ENCODE results near the gene RASA3. TPM values are rescaled to one million over a fixed set of nuclear protein-coding genes. Genes with fewer than 3 reads are reported as not detected.

The RASA3 gene
- total and polyA plus RNA-seq, 2 donors: 17.8 to 26.3 TPM

DNA sequence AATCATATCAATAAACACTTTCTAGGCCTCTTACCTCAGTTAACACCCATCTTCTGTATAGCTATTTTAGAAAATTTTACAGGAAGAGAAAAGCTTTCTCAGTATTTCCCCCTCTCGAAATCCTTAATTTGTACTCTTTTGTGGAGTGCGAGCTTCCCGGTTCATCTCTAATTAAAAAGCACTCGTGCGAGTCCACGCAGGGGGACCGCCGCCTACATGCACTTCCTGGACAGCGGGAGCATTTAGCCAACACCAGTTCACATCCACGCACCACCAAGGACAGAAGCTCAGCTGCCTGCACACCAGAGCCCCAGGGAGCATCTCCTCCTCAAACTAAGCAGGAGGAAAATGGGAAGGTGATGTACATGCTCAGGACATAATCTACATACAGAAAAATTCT, 60.0 kb downstream of the RASA3 start:
- peaks cover 1% of the 10 kb centered on the region for H3K36me3 ChIP-seq (ENCODE audit: insufficient read depth)
- no peak overlapping the region for H3K27ac ChIP-seq (ENCODE audit: low read depth)
- no peak overlapping the region for H3K4me3 ChIP-seq (ENCODE audit: low read depth, low read length)
- DNase-seq (ENCODE audit: extremely low spot score): no peak
- no peaks in the 10 kb centered on the region for H3K4me1 ChIP-seq (ENCODE audit: insufficient read depth)
- 88% methylated on average over 10 of the region's 10 CpGs for WGBS

DNA sequence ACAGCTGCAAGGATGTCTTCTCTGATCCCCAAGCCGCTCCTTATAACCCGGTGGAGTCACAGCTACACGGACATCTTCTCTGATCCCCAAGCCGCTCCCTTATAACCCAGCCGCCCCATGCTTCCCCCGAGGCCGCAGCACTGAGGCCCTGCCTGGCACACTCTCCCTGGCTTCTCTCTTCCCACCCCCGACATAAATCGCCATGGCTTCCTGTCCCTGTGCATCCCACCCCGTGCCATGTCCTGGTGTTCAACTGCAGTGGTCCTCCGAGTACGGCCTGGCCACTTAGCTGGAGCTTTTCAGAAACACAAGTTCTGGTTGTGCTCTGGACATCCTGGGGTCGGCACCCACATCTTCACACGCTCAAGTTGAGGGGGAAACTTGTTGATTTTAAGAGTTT, 60.4 kb downstream of the RASA3 start:
- Histone ChIP-seq H3K4me1 (ENCODE audit: insufficient read depth) (peaks cover 2% of the 10 kb centered on the region), H3K27ac (ENCODE audit: low read depth) (no peak overlapping the region), H3K4me3 (ENCODE audit: low read depth, low read length) (no peak overlapping the region), H3K36me3 (ENCODE audit: insufficient read depth) (peaks cover 1% of the 10 kb centered on the region)
- WGBS: 75% methylated on average over 14 of the region's 14 CpGs
- DNase-seq (ENCODE audit: extremely low spot score): no peak

DNA sequence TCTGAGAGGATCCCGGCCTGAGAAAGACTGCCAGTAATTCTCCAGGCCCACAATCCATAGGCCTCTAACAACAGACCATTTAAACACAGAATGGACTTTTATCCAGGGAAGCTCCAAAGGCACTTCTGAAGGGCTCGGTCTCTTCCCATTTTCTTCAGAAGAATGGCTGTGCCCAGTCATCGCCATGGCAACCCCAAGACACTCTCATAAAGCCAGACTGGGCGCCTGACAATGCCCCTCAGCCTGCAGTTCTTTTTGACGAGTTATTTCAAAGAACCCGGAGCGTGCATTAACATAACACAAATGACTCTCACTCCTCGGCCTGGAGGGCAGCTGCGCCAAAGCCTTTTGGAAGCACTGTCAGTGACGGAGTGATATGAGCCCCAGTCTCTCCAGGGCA, 61.0 kb downstream of the RASA3 start:
- H3K4me1 ChIP-seq (ENCODE audit: insufficient read depth): peaks cover 4% of the 10 kb centered on the region
- no peak overlapping the region for H3K4me3 ChIP-seq (ENCODE audit: low read depth, low read length)
- H3K36me3 ChIP-seq (ENCODE audit: insufficient read depth): no peaks in the 10 kb centered on the region
- DNase-seq (ENCODE audit: extremely low spot score): no peak
- WGBS: 85% methylated on average over 10 of the region's 10 CpGs
- H3K27ac ChIP-seq (ENCODE audit: low read depth): no peak overlapping the region

DNA sequence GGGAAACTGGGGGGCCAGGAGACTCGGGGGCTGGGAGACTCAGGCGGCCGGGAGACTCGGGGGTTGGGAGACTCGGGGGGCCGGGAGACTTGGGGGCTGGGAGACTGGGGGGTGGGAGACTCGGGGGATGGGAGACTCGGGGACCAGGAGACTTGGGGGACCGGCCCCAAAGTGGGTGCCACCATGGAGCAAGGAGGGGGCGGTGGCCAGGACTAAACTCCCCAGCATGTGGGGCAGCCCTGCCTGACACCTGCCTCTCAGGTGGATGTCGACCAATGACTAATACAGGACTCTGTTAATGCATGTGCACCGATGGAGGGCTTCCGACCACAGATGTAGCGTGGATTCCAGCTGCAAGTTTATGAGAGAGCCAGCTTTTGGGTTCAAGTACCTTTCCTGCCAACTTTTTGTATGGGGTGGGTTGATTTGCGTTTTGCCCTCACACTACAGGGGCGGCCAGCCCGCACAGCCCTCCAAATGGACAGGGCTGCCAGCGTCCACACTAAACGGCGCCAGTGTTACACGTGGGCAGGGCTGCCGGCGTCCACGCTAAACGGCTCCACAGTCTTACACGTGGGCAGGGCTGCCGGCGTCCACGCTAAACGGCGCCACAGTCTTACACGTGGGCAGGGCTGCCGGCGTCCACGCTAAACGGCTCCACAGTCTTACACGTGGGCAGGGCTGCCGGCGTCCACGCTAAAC, 62.2 kb downstream of the RASA3 start:
- H3K36me3 ChIP-seq (ENCODE audit: insufficient read depth): no peaks in the 10 kb centered on the region
- H3K4me1 ChIP-seq (ENCODE audit: insufficient read depth): peaks cover 4% of the 10 kb centered on the region
- DNase-seq (ENCODE audit: extremely low spot score): no peak
- H3K27ac ChIP-seq (ENCODE audit: low read depth): no peak overlapping the region
- WGBS: 96% methylated on average over 40 of the region's 40 CpGs
- H3K4me3 ChIP-seq (ENCODE audit: low read depth, low read length): no peak overlapping the region

DNA sequence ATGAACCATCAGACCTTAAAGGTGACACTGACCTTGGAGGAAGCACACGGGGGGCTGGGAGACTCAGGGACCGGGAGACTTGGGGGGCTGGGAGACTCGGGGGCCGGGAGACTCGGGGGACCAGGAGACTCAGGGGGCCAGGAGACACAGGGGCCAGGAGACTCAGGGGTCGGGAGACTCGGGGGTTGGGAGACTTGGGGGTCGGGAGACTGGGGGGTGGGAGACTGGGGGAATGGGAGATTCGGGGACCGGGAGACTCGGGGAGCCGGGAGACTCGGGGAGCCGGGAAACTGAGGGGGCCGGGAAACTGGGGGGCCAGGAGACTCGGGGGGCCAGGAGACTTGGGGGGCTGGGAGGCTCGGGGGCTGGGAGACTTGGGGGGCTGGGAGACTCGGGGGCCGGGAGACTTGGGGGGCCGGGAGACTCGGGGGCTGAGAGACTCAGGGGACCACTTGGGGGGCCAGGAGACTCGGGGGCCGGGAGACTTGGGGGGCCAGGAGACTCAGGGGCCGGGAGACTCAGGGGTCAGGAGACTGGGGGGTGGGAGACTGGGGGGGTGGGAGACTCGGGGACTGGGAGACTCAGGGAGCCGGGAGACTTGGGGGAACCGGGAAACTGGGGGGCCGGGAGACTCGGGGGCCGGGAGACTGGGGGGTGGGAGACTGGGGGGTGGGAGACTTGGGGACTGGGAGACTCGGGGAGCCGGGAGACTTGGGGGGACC, 62.9 kb downstream of the RASA3 start:
- H3K4me1 ChIP-seq (ENCODE audit: insufficient read depth): peaks cover 4% of the 10 kb centered on the region
- WGBS: 84% methylated on average over 32 of the region's 32 CpGs
- H3K4me3 ChIP-seq (ENCODE audit: low read depth, low read length): no peak overlapping the region
- H3K27ac ChIP-seq (ENCODE audit: low read depth): peak overlapping the region; percentile 56
- DNase-seq (ENCODE audit: extremely low spot score): no peak
- H3K36me3 ChIP-seq (ENCODE audit: insufficient read depth): no peaks in the 10 kb centered on the region

DNA sequence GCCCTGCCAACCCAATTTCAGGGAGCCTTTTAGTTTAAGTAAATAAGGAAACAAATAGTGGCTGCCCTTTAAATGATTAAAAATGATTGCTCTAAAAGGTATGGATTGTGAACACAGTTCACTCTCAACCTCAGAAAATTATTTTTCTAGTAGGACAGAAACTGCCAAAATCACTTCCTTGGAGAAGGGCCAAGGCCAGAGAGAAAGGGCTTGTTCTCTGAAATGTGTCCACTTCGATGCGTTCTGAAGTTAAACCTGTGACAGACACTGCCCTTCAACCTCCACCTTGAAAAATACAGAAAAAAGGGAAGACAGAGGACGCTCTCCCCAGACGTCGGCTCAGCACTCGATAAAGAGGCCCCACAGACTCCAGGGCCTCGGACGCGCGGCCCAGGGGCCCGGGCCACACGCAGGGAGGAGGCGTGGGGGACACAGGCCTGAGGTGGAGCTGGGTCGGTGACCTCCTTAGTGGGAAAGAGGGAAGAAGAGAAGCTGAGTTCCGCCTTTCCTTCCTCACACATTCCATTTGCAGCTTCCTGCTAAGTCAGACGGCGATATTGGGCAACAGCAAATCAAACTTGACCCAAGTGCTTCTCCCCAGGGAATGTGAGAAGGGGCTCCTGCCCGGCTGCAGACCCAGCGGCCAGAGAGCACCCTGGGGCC, 63.6 kb downstream of the RASA3 start:
- Histone ChIP-seq H3K27ac (ENCODE audit: low read depth) (peak overlapping the region; percentile 56), H3K4me3 (ENCODE audit: low read depth, low read length) (no peak overlapping the region), H3K36me3 (ENCODE audit: insufficient read depth) (no peaks in the 10 kb centered on the region), H3K4me1 (ENCODE audit: insufficient read depth) (peaks cover 6% of the 10 kb centered on the region)
- DNase-seq (ENCODE audit: extremely low spot score): no peak
- WGBS: 43% methylated on average over 19 of the region's 19 CpGs

DNA sequence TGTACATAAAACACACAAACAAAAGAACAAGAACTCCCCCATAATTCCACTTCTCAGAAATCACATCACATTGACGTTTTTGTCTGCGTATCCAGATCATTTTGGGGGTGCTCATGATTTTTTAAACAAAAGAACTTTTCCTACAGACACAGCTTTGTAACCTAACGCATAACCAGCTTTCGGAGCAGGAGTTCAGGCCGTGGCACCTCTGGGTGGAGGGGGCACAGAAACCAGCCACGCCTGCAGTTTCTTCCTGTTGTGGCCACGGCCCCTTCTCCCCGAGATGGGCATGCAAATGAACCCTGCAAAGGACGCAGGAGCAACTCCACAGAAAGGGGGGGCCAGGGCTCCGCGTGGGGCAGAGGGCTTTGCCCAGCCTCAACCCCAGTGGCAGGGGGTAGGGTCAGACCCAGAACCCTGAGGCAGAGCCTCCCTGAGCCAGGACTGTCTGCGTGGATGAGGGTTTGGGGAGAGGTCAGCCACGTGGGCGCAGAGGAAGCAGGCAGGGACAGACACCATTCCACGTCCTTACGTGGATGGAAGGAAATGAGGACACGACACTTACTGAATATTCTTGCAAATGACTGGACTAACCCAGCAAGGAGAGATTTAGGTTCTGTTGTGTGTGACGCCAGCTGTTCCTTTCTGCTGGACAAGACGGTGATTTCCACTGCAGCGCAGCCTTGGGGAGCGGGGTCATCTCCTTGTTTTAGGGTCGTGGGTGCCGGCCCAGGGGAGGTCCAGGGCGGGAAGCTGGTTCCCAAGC, 64.4 kb downstream of the RASA3 start:
- peaks cover 6% of the 10 kb centered on the region for H3K4me1 ChIP-seq (ENCODE audit: insufficient read depth)

DNA sequence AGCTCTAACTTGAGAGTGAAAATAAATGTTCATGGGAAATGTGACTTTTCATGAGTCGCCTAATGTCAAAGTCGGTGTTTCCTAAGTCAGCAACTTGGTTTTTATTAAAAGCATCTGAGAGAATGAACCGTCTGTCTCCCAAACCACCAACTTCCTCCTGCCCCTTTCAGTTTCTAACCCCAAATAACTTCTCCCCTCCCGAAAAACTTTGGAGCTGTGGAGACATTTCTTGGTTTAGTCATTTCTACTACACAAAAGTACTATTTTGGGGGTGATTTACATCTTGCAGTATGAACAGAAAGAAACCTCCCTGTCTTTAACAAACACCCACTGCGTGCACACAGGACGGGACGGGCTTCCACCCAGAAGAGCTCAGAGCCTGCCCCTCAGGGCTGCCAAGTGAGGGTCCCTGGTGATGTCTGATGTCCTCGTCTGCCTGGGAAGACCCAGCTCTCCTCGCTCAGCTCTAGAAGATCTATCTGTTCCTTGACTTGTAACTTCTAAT, 65.0 kb downstream of the RASA3 start:
- Histone ChIP-seq H3K27ac (ENCODE audit: low read depth) (no peak overlapping the region), H3K36me3 (ENCODE audit: insufficient read depth) (no peaks in the 10 kb centered on the region), H3K4me1 (ENCODE audit: insufficient read depth) (peaks cover 6% of the 10 kb centered on the region), H3K4me3 (ENCODE audit: low read depth, low read length) (no peak overlapping the region)
- no peak for DNase-seq (ENCODE audit: extremely low spot score)
- 70% methylated on average over 9 of the region's 9 CpGs for WGBS

More for the DNA sequence above, 64.4 kb downstream of the RASA3 start:
- Histone ChIP-seq H3K36me3 (ENCODE audit: insufficient read depth) (no peaks in the 10 kb centered on the region), H3K4me3 (ENCODE audit: low read depth, low read length) (no peak overlapping the region), H3K27ac (ENCODE audit: low read depth) (no peak overlapping the region)
- 79% methylated on average over 24 of the region's 24 CpGs for WGBS
- DNase-seq (ENCODE audit: extremely low spot score): no peak

DNA sequence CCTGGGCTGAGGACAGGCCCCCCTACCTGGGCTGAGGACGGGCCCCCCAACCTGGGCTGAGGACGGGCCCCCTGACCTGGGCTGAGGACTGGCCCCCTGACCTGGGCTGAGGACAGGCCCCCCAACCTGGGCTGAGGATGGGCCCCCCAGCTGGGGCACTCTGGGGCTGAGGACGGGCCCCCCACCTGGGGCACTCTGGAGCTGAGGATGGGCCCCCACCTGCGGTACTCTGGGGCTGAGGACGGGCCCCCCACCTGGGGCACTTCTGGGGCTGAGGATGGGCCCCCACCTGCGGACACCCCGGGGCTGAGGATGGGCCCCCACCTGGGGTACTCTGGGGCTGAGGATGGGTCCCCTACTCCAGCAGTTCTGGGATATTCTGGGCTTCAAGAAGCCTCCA, 65.5 kb downstream of the RASA3 start:
- 89% methylated on average over 7 of the region's 7 CpGs for WGBS
- H3K27ac ChIP-seq (ENCODE audit: low read depth): peak overlapping the region; percentile 72
- peaks cover 6% of the 10 kb centered on the region for H3K4me1 ChIP-seq (ENCODE audit: insufficient read depth)
- DNase-seq (ENCODE audit: extremely low spot score): no peak
- H3K36me3 ChIP-seq (ENCODE audit: insufficient read depth): no peaks in the 10 kb centered on the region
- no peak overlapping the region for H3K4me3 ChIP-seq (ENCODE audit: low read depth, low read length)

DNA sequence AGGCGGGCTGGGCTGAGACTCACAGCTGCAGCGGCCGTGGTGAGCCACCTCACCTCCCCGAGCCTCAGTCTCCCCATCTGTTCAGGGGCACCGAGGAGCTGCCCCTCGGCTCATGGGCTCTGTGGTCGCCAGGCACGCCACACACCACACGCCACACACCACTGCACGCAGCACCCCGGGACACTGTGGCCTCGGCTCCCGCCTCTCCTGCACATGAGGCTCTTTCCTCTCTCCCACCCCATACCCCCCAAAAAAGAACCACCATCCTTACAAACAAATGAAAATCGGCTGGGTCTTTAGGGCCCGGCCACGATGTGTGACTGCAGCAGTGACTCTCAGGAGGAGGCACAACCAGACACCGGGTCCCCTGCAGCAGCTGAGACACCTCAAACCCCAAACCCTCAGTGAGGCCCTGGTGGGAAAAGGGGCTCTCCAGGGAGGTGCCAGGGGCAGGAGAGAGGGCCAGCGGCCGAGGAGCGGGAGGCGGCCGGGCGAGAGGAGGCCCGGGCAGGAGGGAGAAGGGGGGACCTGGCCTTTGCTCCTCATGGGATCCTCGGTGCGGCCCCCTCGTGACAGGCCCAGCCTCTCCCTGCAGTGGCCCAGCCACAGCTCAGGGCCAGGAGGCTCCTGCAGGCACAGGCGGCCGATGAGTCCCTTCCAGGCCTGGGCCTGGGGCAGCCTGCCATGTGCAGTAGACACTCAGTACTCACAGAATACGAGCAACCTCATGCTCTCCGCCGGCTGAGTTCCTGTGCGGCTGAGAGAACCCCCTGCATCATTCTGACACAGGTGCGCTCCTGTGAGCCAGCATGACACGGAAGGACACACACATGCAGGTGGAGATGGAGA, 66.3 kb downstream of the RASA3 start:
- Histone ChIP-seq H3K36me3 (ENCODE audit: insufficient read depth) (no peaks in the 10 kb centered on the region), H3K27ac (ENCODE audit: low read depth) (peak overlapping the region; percentile 72), H3K4me3 (ENCODE audit: low read depth, low read length) (no peak overlapping the region), H3K4me1 (ENCODE audit: insufficient read depth) (peaks cover 6% of the 10 kb centered on the region)
- DNase-seq (ENCODE audit: extremely low spot score): no peak
- 78% methylated on average over 35 of the region's 35 CpGs for WGBS

DNA sequence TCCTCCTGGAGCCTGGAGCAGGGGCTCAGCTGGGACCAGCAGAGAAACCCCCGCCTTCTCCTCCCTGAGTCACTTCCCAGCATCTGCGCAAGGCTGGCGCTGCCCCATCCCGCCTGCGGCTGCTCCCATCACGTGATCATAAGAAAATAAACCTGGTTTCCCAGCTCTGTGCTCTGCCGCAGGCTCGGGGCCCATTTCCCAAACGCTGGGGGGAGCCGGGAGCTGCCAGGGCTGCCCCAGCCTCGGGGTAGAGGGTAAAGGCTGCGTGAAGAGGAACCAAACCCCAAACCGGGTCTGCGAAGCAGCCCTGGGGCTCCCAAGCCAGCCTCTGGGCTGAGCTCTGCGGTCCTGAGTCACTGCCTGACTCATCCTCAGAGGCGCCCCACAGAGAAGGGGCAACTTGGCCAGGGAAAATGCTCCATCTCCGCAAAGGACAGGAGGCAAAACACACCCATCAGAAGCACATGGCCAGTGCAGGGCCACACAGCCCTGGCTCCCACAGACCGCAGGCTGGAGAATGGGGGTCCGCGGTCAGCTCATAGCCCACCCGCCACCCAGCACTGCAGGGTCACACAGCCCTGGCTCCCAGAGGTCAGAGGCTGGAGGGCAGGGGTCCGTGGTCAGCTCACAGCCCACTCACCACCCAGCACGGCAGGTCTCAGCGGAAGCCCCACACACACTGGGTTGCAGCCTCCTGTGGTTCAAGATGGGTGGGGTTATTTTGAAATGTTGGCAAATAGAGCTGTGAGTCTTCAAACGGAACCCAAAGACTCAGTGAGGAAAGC, 67.1 kb downstream of the RASA3 start:
- 9% methylated on average over 25 of the region's 25 CpGs for WGBS
- peak; percentile 70 for DNase-seq (ENCODE audit: extremely low spot score)
- H3K4me3 ChIP-seq (ENCODE audit: low read depth, low read length): peak overlapping the region; percentile 3
- peaks cover 6% of the 10 kb centered on the region for H3K4me1 ChIP-seq (ENCODE audit: insufficient read depth)
- no peaks in the 10 kb centered on the region for H3K36me3 ChIP-seq (ENCODE audit: insufficient read depth)
- peak overlapping the region; percentile 92 for H3K27ac ChIP-seq (ENCODE audit: low read depth)

Data from urinary bladder (tissue), 4 donors.